ENCODE measurements around the gene GTF2H3.

The GTF2H3 gene

GRCh38 chr12:123707466-123707865 lies 73.8 kb downstream of the GTF2H3 start:
- no peak for DNase-seq (ENCODE audit: extremely low read depth, low read depth)
- TF ChIP-seq CTCF (IDR thresholded peaks at IDR 0.05; ENCODE audit: low read depth, low read length), result no peak

All from AG09319 (cell line).